ENCODE results near the gene ZNF493.
A peak's percentile ranks its signal among the peaks of the same experiment; 100 is the strongest.

Gene ZNF493

DNA sequence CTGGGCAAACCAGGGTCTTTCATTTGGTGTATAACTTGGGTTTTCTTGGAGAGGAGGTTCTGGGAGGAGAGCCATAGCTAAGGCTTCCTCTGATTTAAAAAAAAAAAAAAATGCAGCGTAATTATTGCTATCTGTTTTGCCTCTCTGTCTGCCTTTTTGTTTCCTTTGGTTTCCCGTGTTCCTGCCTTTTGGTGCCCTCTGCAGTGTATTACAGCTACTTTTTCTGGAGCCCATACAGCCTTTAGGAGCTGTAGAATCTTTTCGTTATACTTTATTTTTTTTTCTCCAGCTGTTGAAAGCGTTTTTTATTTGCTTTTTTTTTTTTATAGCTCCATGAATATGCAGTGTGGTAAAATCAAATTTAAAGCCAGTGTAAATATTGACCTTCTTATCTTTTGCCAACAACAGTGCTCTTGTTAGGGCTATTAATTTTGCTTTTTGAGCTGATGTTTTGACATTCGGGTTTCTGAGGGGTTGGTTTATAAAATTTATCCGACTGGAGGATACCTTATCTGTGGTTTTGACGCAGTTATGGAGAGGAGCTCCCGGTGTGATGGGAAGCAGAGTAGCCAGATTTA is 38.1 kb downstream of the ZNF493 start:
- H3K27me3 Mint-ChIP-seq = no peaks in the 10 kb centered on the region
- H3K9me3 Mint-ChIP-seq = peaks cover 52% of the 10 kb centered on the region
- H3K4me1 Mint-ChIP-seq (ENCODE audit: low read depth) = no peaks in the 10 kb centered on the region
- no peak overlapping the region for H3K4me3 Mint-ChIP-seq
- H3K36me3 Mint-ChIP-seq (ENCODE audit: low read depth) = peaks cover 16% of the 10 kb centered on the region
- H3K27ac Mint-ChIP-seq = no peak overlapping the region

DNA sequence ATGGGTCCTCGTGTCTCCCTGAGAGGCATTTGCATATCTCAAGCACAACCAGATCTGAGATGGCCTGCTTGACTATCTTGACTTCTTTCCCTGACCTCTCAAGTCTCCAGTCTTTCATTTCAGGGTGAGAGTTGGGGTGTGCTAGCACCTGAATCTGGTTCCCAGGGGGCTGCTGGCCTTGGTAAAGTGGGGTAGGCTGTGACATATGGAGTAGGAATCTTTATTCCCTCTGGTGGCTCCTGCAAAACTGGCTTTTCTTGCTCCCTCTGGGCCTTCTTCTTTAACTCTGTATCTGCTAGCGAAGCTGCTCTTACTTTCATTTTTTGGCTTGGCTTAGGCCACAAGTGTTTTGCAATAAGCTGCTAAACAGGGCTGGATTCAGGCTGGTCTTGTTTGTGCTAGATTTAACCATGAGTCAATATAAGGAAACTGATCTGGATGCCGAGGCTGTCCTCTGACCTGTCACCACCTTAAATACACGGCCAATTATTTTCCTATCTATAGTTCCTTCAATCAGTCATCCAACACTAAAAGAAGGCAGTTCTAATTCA is 42.3 kb downstream of the ZNF493 start:
- H3K36me3 Mint-ChIP-seq (ENCODE audit: low read depth) = peaks cover 13% of the 10 kb centered on the region
- H3K4me3 Mint-ChIP-seq = no peak overlapping the region
- no peaks in the 10 kb centered on the region for H3K27me3 Mint-ChIP-seq
- H3K27ac Mint-ChIP-seq = no peak overlapping the region
- peaks cover 38% of the 10 kb centered on the region for H3K9me3 Mint-ChIP-seq
- no peaks in the 10 kb centered on the region for H3K4me1 Mint-ChIP-seq (ENCODE audit: low read depth)

DNA sequence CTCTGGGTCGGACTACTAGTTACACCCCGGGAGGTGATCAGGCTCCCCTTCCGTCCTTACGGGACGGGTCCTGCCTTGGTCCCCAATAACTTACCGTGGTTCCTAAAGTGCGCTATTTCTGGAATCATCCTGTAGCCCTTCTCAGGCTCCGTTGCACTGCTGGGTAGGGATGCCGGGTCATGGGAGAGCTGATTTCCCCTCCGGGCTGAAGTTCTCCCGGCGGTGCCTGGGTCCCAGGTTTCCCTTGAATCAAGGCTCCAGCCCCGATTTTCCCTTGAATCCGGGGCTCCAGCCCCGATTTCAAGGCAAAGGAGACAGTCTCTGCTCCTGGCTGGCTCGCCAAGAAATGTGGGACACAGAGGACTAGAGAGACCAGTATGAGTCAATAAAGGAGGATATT is 43.4 kb downstream of the ZNF493 start:
- peaks cover 38% of the 10 kb centered on the region for H3K9me3 Mint-ChIP-seq
- H3K27me3 Mint-ChIP-seq = no peaks in the 10 kb centered on the region
- H3K4me1 Mint-ChIP-seq (ENCODE audit: low read depth) = no peaks in the 10 kb centered on the region
- no peak overlapping the region for H3K27ac Mint-ChIP-seq
- peaks cover 9% of the 10 kb centered on the region for H3K36me3 Mint-ChIP-seq (ENCODE audit: low read depth)
- no peak overlapping the region for H3K4me3 Mint-ChIP-seq

DNA sequence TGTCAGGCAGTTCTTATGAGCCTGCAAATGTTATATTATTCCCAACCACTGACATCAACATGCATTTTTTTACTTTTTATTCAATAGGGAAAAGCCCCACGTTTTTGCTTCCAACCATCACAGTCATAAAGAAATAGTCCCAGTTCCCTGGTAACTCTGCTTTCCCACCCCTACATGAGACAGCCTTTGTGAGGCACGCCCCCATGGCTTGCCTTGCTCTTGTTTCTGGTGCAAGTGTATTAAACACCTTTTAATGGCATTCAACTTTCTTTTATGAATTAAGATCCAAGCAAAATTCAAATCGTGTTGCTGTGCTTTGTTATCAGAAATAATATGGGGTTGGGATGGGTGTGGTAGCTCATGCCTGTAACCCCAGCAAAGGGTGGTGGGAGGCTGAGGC is 54.3 kb downstream of the ZNF493 start:
- Mint-ChIP-seq H3K27me3 (no peaks in the 10 kb centered on the region), H3K4me3 (no peak overlapping the region), H3K36me3 (ENCODE audit: low read depth) (peaks cover 27% of the 10 kb centered on the region), H3K27ac (no peak overlapping the region), H3K9me3 (peaks cover 12% of the 10 kb centered on the region), H3K4me1 (ENCODE audit: low read depth) (no peaks in the 10 kb centered on the region)

DNA sequence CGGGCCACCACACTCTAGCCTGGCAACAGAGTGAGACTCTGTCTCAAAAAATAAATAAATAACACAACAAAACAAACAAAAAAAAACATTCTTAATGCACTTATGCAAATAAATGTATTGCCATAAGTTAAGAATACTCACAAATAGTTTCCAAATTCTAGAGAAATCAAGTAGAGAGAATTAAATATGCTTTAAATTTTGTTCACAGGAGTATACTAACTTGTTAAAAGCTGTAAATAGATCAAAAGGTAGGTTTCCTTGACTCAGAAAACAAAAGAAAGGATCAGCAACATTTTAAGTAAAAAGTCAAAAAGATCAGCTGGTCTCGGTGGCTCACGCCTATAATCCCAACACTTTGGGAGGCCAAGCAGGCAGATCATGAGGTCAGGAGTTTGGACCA is 58.0 kb downstream of the ZNF493 start:
- Mint-ChIP-seq H3K9me3 (peaks cover 13% of the 10 kb centered on the region), H3K36me3 (ENCODE audit: low read depth) (peaks cover 28% of the 10 kb centered on the region), H3K4me3 (no peak overlapping the region), H3K4me1 (ENCODE audit: low read depth) (no peaks in the 10 kb centered on the region), H3K27me3 (no peaks in the 10 kb centered on the region), H3K27ac (no peak overlapping the region)

DNA sequence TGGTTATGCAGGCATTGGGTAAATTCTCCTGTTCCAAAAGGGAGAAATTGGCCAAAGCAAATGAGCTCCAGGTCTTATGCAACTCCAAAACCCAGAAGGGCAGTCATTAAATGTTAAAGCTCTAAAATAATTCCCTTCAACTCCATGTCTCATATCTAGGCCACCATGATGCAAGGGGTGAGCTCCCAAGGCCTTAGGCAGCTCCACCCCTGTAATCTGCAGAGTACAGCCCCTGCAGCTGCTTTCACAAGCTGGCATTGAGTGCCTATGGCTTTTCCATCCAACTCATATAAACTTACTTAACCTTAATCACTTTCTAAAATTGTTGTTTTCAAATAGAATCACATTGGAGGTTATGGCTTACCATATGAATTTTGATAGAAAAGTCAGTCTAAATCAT is 63.8 kb downstream of the ZNF493 start:
- Mint-ChIP-seq H3K27ac (no peak overlapping the region), H3K9me3 (peaks cover 18% of the 10 kb centered on the region), H3K4me3 (no peak overlapping the region), H3K36me3 (ENCODE audit: low read depth) (peaks cover 40% of the 10 kb centered on the region), H3K4me1 (ENCODE audit: low read depth) (peaks cover 9% of the 10 kb centered on the region), H3K27me3 (peaks cover 10% of the 10 kb centered on the region)

DNA sequence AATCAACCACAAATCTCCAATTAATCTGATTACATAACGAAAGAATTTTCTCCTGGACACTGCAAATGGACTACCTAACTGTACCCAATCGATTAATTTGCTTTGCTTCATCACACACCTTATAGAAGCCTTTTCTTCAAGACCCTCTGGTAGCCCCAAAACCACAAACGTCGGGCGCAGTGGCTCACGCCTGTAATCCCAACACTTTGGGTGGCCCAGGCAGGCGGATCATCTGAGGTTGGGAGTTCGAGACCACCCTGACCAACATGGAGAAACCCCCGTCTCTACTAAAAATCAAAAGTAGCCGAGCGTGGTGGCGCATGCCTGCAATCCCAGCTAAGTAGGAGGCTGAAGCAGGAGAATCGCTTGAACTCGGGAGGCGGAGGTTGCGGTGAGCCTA is 65.6 kb downstream of the ZNF493 start:
- H3K36me3 Mint-ChIP-seq (ENCODE audit: low read depth) = peaks cover 33% of the 10 kb centered on the region
- peaks cover 9% of the 10 kb centered on the region for H3K4me1 Mint-ChIP-seq (ENCODE audit: low read depth)
- H3K27me3 Mint-ChIP-seq = peaks cover 10% of the 10 kb centered on the region
- H3K4me3 Mint-ChIP-seq = no peak overlapping the region
- peaks cover 16% of the 10 kb centered on the region for H3K9me3 Mint-ChIP-seq
- no peak overlapping the region for H3K27ac Mint-ChIP-seq

DNA sequence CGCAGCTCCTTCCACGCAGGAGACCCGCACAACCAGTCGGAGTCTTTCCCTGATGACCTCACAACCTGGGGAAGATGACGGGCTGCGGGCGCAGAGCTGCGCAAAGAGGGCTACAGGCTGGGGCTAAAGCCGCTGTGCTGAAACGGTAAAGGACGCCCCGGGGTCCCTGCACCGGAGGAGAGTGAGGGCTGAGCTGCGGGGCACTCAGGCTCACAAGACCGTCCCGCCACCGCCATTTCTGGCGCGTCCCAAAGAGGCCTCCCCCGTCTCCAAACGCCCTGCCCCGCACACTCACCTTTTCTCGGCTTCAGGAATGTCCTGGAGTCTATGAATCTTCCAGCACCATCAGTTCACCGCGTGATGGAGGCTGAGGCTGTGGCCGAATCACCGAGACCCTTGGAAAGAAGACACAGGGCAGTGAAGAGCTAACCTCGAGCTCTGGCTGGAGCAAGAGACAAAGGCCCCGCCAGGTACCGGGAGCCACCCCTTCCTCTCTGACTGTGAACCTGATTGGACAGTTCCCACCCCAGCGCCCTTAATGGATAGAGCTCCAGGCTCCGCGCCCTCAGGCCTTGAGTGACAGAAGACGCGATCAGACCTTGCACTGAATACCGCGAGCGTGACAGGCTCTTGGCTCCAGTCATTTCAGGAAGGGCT is 66.6 kb downstream of the ZNF493 start:
- Mint-ChIP-seq H3K36me3 (ENCODE audit: low read depth) (peaks cover 28% of the 10 kb centered on the region), H3K27ac (peak overlapping the region; percentile 45), H3K4me1 (ENCODE audit: low read depth) (peaks cover 9% of the 10 kb centered on the region), H3K4me3 (peak overlapping the region; percentile 88), H3K9me3 (peaks cover 11% of the 10 kb centered on the region), H3K27me3 (peaks cover 10% of the 10 kb centered on the region)

DNA sequence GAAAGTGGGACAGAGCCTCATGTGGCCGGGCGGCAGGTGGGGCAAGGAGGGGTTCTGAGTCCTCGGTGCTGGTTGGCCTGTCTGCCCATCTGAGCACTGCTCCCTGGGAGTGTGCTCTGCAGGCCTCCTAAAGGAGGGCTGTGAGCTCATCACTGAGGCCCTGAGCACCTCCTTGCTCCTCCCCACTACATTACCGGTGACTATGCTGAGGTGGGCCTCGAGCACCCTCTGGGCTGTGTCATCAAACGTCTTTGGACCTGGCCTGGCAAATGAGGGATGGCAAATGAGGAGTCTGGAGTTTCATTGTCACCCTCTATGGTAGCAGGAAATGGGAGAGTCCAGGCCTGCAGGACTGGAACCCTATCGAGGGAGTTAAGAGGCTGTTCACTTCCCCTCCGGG is 69.7 kb downstream of the ZNF493 start:
- peaks cover 8% of the 10 kb centered on the region for H3K4me1 Mint-ChIP-seq (ENCODE audit: low read depth)
- peaks cover 10% of the 10 kb centered on the region for H3K27me3 Mint-ChIP-seq
- no peak overlapping the region for H3K4me3 Mint-ChIP-seq
- H3K36me3 Mint-ChIP-seq (ENCODE audit: low read depth) = peaks cover 21% of the 10 kb centered on the region
- H3K27ac Mint-ChIP-seq = no peak overlapping the region
- peaks cover 5% of the 10 kb centered on the region for H3K9me3 Mint-ChIP-seq

DNA sequence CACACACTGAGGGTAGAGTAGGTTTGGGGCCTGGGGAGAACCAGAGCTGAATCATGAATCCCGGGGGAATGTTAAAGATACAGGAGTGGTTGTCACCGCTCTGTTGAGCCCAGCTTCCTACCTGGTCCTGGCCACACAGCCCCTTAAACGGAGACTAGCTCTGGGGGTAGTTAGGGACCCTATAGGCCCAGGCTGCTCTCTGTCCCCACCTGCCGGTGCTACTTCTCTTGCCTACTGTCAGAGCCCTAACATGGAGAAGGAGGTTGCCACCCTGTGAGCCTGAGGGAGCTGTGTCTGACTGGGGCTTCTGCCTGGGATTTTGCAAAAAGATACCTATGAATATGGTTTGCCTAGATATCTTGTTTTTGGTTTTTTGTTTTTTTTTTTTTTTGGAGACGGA is 71.9 kb downstream of the ZNF493 start:
- Mint-ChIP-seq H3K4me3 (no peak overlapping the region), H3K9me3 (no peaks in the 10 kb centered on the region), H3K27me3 (peaks cover 4% of the 10 kb centered on the region), H3K27ac (no peak overlapping the region), H3K4me1 (ENCODE audit: low read depth) (peaks cover 2% of the 10 kb centered on the region), H3K36me3 (ENCODE audit: low read depth) (peaks cover 8% of the 10 kb centered on the region)

DNA sequence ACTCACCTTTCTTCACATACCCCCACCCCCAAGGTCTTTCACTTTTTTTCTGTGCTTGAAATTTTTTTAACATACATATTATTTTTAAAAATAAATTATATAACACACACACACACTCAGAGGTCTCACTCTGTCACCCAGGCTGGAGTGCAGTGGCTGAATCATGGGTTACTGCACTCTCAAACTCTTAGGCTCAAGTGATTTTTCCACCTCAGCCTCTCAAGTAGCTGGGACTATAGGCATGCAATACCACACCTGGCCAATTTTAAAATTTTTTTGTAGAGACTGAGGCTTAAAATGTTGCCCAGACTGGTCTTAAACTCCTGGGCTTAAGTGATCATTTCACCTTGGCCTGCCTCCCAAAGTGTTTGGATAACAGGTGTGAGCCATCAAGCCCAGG is 75.6 kb downstream of the ZNF493 start:
- Mint-ChIP-seq H3K4me1 (ENCODE audit: low read depth) (peaks cover 3% of the 10 kb centered on the region), H3K4me3 (no peak overlapping the region), H3K36me3 (ENCODE audit: low read depth) (peaks cover 7% of the 10 kb centered on the region), H3K27me3 (no peaks in the 10 kb centered on the region), H3K9me3 (no peaks in the 10 kb centered on the region), H3K27ac (no peak overlapping the region)

DNA sequence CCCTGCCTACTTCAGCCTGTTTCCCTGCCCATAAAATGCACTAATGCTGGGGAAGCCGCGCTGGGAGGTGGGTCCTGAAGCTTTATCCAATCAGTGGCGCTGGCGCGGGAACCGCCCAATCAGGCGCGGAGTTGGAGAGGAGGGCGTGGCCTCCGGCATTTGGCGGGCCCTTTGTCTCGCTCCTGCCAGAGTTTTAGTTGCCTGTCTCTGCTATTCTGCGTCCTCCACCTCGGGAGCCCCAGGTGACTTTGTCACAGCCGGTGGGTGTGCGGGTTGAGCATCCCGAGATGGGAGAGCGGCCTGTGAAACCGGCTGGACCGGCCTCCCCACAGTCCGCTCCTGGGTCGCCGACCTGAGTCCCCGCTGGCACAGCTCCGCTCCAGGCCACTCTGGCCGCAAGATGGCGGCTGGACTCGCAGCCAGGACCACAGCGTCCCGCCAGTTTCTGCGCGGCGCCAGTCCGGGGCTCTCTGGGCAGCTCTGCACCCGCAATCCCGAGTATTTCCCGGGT is 77.8 kb downstream of the ZNF493 start:
- Mint-ChIP-seq H3K4me1 (ENCODE audit: low read depth) (peaks cover 3% of the 10 kb centered on the region), H3K27me3 (no peaks in the 10 kb centered on the region), H3K36me3 (ENCODE audit: low read depth) (peaks cover 7% of the 10 kb centered on the region), H3K9me3 (no peaks in the 10 kb centered on the region), H3K27ac (no peak overlapping the region), H3K4me3 (peak overlapping the region; percentile 74)

Measured in stimulated activated naive CD8-positive, alpha-beta T cell treated with anti-CD3 and anti-CD28 coated beads, Interleukin-15, Interleukin-2, amounts not matched to agents 100 ng/mL and 50 ng/mL, for 24 hours (primary cell).